ENCODE measurements around the gene AP3B2.

AP3B2 gene

DNA sequence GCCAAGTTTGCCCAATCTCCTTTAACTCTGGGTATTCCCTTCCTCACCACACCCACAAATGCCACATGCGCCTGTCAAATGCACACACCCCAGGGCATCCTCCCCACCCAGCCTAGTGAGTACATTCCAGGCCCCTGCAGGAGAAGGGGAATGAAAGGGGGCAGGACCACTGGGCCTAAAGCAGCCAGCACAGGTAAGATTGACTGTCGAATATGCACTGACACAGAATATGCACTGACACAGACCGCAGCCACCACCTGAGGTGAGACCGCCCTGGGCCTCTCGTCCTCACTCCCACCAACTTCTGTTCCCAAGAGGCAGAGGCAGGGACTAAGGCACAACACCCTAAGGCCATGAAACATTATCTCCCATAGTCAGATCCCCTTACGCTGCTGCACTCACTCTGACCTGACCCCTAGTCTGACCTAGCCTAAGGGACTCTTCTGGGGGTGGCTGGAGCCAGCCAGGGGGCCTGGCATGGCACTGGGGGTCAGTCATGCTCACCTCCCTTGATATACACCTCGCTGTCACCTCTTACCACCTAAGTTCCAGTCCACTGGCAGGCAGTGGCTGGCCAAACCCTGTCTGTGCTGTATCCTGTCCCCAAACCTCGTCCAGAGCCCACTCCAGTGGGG lies 10.8 kb downstream of the AP3B2 start:
- in situ Hi-C loops (cut with MboI; ENCODE audit: low sequenced_read_pairs) = no loop called here

- in situ Hi-C loops (cut with MboI; ENCODE audit: low sequenced_read_pairs) = no loop called here
Measured at GRCh38 chr15:82697735-82698407, 11.8 kb downstream of the AP3B2 start.

- in situ Hi-C loops (cut with MboI; ENCODE audit: low sequenced_read_pairs) = no loop called here
Measured at GRCh38 chr15:82692171-82692570, 17.5 kb downstream of the AP3B2 start.

- in situ Hi-C loops (cut with MboI; ENCODE audit: low sequenced_read_pairs) = no loop called here
Measured at GRCh38 chr15:82689147-82689546, 20.5 kb downstream of the AP3B2 start.

DNA sequence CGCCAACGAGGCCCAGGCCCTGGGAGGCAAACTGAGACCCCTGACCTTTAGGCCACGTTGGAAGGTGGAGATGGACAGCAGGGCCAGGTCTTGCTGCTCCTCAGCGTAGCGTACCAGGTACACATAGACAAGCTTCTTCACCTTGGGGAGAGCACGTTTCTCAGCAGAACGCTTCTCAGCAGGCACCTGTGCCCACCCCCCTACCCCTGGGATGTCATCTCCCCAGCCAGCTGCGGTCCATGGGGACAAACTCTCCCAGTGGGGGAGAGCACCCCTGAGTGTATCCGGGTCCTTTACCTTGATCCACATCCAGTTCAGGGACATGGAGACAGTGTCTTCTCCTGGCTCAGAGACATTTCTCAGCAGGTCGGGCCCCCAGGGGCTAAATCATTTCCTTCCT lies 21.0 kb downstream of the AP3B2 start:
- in situ Hi-C loops (cut with MboI; ENCODE audit: low sequenced_read_pairs) = no loop called here

DNA sequence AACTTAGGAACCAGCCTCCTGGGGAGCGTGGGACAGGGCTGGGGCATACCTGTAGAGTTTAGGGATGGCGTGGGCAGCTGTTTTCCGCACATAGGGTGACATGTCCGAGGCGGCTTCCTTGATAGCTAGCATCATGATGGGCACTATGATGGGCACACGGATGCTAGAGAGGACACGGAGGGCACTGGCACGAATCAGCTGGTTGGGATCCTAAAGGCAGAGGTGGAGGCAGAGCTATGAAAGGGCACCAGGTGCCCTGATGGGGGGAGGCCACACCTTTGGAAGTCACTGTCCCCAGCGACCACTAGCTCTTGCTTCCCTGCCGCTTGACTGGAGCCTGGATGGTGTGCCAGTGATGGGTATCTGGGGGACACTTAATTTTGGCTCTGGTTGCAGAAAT lies 28.3 kb downstream of the AP3B2 start:
- in situ Hi-C loops (cut with MboI; ENCODE audit: low sequenced_read_pairs) = no loop called here

DNA sequence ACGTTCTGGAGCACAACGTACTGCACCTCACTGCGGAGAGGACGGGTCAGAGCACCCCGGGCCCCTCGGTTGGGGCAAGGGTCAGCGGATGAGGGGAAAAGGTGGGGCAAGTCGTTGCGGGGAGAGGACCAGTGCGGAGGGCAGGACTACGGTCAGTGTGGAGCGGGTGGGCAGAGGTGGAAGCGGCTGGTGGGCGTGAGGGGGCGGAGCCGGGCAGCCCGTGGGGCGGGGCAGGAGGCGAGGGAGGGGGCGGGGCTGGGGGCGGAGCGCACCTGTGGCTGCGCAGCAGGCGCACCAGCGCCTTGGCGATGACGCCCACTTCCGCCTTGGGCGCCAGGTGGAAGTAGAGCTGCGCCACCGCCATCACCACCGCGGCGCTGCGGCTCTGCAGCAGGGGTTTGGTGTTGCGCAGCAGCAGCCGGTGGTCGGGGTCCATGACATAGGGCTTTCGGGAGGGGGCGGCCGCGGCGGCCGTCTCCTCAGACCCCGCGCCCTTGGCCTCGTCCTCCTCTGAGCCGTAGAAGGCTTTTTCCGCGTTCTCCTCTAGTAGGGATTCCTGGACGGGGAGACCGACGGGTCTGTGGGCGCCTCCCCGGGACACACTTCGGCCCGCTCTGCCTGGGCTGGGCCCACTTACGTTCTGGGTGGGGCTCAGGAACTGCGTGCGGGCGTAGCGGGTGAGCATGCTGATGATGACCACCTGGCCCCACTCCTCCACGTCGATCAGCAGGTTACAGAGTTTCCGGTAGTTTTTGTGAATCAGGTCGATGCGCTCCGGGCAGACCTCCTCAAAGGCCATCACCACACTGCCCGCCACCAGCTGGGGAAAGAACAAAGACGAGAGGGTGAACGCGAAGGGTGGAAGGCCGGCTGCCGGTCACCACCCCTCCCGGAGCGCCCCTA lies 29.2 kb downstream of the AP3B2 start:
- in situ Hi-C loops (cut with MboI; ENCODE audit: low sequenced_read_pairs) = no loop called here

- in situ Hi-C loops (cut with MboI; ENCODE audit: low sequenced_read_pairs) = no loop called here
Measured at GRCh38 chr15:82679626-82680199, 30.0 kb downstream of the AP3B2 start.

DNA sequence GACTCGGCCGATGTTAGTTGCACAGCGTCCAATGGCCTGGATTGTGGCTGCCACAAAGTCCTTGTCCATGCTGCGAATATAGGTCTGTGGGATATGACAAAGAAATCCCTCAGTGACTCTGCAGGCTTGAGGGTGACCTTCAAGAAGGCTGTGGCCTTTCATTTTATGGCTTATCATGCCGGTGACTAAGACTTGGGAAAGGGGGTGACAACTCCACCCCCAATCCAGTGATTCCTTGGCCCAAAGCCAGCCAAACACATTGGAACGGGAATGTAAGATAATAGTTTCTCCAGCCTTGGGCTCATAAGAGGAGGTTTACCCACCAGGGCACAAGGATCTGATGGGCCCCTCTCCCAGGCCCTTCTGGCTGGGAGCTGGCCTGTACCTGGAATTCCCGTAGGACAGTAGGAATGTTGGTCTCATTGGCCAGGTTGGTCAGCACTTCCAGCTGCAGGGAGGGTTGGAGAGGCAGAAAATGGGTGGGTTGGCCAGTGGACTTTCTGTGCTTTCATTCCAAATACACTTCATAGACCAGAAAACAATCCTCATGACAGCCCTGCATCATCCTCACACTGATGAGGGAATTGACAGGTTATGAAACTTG lies 31.9 kb downstream of the AP3B2 start:
- in situ Hi-C loops (cut with MboI; ENCODE audit: low sequenced_read_pairs) = no loop called here

- in situ Hi-C loops (cut with MboI; ENCODE audit: low sequenced_read_pairs) = no loop called here
Measured at GRCh38 chr15:82674873-82675272, 34.8 kb downstream of the AP3B2 start.

- in situ Hi-C loops (cut with MboI; ENCODE audit: low sequenced_read_pairs) = no loop called here
Measured at GRCh38 chr15:82670699-82671098, 39.0 kb downstream of the AP3B2 start.

- in situ Hi-C loops (cut with MboI; ENCODE audit: low sequenced_read_pairs) = no loop called here
Measured at GRCh38 chr15:82666606-82667005, 43.1 kb downstream of the AP3B2 start.

- in situ Hi-C loops (cut with MboI; ENCODE audit: low sequenced_read_pairs) = no loop called here
Measured at GRCh38 chr15:82664021-82664420, 45.7 kb downstream of the AP3B2 start.

DNA sequence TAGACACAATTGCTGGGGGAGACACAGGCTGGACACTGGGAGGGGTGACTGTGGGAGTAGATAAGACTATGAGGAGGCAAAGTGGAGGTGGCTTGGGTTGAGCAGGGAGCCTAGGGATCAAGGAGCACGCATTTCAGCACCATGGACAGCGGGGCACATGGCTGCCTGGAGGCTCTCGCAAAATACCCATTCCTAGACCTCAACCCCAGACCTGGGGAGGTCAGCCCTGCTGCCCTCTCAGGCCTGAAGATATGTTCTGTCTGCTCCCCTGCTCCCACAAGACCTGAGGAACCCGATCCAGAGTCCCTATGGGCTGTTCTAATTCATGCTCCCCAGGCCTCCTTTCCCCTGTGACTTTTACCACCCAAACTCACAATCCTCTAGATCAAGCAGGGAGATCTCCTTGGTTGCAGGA lies 46.5 kb downstream of the AP3B2 start:
- in situ Hi-C loops (cut with MboI; ENCODE audit: low sequenced_read_pairs) = no loop called here

GRCh38 chr15:82662641-82663040 lies 47.0 kb downstream of the AP3B2 start:
- in situ Hi-C loops (cut with MboI; ENCODE audit: low sequenced_read_pairs) = no loop called here

DNA sequence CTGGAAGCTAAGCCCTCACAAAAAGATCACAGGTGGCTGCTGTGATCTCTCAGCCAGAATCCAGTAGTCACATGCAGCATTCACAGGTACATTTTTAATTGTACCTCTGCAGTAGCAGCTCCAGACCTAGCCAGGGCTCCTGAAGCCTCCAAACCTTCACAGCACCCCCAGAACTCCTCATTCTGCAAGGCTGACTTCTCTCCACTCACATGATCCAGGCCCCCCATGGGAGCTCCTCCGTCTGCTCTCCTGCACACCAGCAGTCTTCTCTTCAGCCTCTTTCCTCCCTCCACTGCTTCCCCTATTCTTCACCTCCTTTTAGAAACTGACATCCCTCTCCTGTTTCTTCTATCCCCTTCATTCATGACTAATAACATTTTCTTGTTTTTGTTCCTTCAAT lies 49.3 kb downstream of the AP3B2 start:
- in situ Hi-C loops (cut with MboI; ENCODE audit: low sequenced_read_pairs) = no loop called here

- in situ Hi-C loops (cut with MboI; ENCODE audit: low sequenced_read_pairs) = no loop called here
Measured at GRCh38 chr15:82656641-82657266, 52.9 kb downstream of the AP3B2 start.

GRCh38 chr15:82655606-82656005 lies 54.1 kb downstream of the AP3B2 start:
- in situ Hi-C loops (cut with MboI; ENCODE audit: low sequenced_read_pairs) = no loop called here

DNA sequence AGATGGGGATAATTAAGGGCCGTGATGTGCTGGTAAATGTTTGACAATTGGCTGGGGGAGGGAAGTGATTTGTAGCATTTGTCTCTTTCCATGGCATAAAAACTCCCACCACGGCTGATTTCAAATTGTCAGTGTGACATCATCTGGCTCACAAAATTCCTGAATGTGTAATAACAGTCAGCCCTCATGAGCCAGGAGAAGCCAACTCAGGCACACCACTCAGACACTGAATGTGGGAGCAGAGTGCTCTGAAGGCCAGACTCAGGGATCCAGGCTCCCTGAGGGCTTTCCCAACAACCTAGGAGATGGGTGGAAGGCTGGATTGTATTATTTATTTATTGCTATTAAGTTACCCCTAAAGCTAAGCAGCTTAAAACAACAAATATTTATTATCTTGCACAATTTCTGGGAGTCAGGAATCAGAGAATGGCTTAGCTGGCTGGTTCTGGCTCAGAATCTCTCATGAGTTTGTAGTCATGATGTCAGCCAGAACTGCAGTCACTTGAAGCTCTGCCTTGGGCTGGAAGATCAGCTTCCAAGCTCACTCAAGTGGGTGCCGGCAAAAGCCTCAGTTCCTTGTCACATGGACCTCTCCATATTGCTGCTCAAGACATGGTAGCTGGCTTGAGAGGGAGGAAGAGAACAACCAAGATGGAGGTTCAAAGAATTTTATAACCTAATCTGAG lies 56.0 kb downstream of the AP3B2 start:
- in situ Hi-C loops (cut with MboI; ENCODE audit: low sequenced_read_pairs) = no loop called here

DNA sequence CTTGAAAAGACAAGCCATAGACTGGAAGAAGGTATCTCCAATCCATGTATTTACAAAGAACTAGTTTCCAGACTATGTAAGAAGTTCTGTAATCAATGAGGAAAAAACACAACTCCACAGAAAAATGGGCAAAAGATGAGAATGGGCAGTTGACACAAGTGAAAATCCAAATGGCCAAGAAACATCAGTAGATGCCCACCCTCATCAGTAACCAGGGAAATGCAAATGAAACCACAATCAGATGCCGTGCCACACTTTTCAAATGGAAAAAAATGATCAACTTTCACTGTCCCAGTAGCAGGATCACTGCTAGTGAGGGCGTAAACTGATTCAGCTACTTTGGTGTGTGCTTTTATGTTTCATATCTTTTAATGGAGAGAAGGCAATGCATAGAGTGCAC lies 58.0 kb downstream of the AP3B2 start:
- in situ Hi-C loops (cut with MboI; ENCODE audit: low sequenced_read_pairs) = no loop called here
